Hematopoietic multipotent progenitor cell treated with erythropoietin and hydrocortisone succinate and interleukin-3 and kit ligand, for 15 days (in vitro differentiated cells): ENCODE measurements around the gene HMMR.
"Not testable (repeated sequence)": the region's sequence is repeated elsewhere in the genome, so short reads cannot be mapped to it uniquely, and the experiment has no call there.

Experiments
- DNase-seq: peaks from one replicate; pipeline ENCODE4 v3.0.0-alpha.2; 2015; ENCODE audit warnings: low spot score

The HMMR gene

GRCh38 chr5:163506095-163506457 is 45.6 kb downstream of the HMMR start:
- DNase-seq = no peak

GRCh38 chr5:163506726-163507125 is 46.3 kb downstream of the HMMR start:
- peak; percentile 50 for DNase-seq

GRCh38 chr5:163508753-163509152 is 48.3 kb downstream of the HMMR start:
- DNase-seq = peak; percentile 8

GRCh38 chr5:163509291-163509951 is 49.0 kb downstream of the HMMR start:
- DNase-seq = peak; percentile 62

GRCh38 chr5:163512526-163512925 is 52.1 kb downstream of the HMMR start:
- no peak for DNase-seq

GRCh38 chr5:163525096-163525495 is 64.7 kb downstream of the HMMR start:
- DNase-seq = no peak

- no peak for DNase-seq
Measured at GRCh38 chr5:163529698-163530097, 69.3 kb downstream of the HMMR start.

GRCh38 chr5:163531272-163531671 is 70.8 kb downstream of the HMMR start:
- DNase-seq = no peak

- DNase-seq = no peak
Measured at GRCh38 chr5:163532171-163533084, 72.0 kb downstream of the HMMR start.

- no peak for DNase-seq
Measured at GRCh38 chr5:163533223-163533622, 72.8 kb downstream of the HMMR start.

GRCh38 chr5:163534492-163535094 is 74.2 kb downstream of the HMMR start:
- DNase-seq = no peak

- DNase-seq = no peak
Measured at GRCh38 chr5:163535290-163535689, 74.9 kb downstream of the HMMR start.

- DNase-seq = not testable (repeated sequence)
Measured at GRCh38 chr5:163536442-163536841, 76.0 kb downstream of the HMMR start.

- DNase-seq = no peak
Measured at GRCh38 chr5:163540696-163541095, 80.3 kb downstream of the HMMR start.
